ENCODE measurements around the gene PRXL2A.

GRCh38 chr10:80371467-80371866, 36.9 kb upstream of the PRXL2A start:
- TF ChIP-seq, protein P1, sequence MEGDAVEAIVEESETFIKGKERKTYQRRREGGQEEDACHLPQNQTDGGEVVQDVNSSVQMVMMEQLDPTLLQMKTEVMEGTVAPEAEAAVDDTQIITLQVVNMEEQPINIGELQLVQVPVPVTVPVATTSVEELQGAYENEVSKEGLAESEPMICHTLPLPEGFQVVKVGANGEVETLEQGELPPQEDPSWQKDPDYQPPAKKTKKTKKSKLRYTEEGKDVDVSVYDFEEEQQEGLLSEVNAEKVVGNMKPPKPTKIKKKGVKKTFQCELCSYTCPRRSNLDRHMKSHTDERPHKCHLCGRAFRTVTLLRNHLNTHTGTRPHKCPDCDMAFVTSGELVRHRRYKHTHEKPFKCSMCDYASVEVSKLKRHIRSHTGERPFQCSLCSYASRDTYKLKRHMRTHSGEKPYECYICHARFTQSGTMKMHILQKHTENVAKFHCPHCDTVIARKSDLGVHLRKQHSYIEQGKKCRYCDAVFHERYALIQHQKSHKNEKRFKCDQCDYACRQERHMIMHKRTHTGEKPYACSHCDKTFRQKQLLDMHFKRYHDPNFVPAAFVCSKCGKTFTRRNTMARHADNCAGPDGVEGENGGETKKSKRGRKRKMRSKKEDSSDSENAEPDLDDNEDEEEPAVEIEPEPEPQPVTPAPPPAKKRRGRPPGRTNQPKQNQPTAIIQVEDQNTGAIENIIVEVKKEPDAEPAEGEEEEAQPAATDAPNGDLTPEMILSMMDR (IDR thresholded peaks at IDR 0.05 in 2 of 3, conservative IDR thresholded peaks at IDR 0.05 in 1 of 3; ENCODE audit: control insufficient read depth in 2 of 3, extremely low read depth in 1 of 3, insufficient read depth in 1 of 3, low read depth in 3 of 3, low read length in 3 of 3) = no peak
- TF ChIP-seq EP300 (IDR thresholded peaks at IDR 0.05; ENCODE audit: borderline replicate concordance in 1 of 2, control insufficient read depth in 1 of 2, low read depth in 2 of 2, low read length in 2 of 2) (no peak), ATF7 (IDR thresholded peaks at IDR 0.05; ENCODE audit: low read depth) (no peak), MYB (IDR thresholded peaks at IDR 0.05; ENCODE audit: borderline replicate concordance, low read depth, low read length) (no peak), HDGF (IDR thresholded peaks at IDR 0.05) (no peak), FOXK2 (IDR thresholded peaks at IDR 0.05) (no peak)

Data from GM12878 (cell line).